D341Med (cell line): ENCODE measurements around the gene ITGB1BP1.

Experiments used
- DNase-seq: peaks from one replicate; pipeline ENCODE4 v3.0.0; 2012; ENCODE audit warnings: low spot score

ITGB1BP1 gene

DNA sequence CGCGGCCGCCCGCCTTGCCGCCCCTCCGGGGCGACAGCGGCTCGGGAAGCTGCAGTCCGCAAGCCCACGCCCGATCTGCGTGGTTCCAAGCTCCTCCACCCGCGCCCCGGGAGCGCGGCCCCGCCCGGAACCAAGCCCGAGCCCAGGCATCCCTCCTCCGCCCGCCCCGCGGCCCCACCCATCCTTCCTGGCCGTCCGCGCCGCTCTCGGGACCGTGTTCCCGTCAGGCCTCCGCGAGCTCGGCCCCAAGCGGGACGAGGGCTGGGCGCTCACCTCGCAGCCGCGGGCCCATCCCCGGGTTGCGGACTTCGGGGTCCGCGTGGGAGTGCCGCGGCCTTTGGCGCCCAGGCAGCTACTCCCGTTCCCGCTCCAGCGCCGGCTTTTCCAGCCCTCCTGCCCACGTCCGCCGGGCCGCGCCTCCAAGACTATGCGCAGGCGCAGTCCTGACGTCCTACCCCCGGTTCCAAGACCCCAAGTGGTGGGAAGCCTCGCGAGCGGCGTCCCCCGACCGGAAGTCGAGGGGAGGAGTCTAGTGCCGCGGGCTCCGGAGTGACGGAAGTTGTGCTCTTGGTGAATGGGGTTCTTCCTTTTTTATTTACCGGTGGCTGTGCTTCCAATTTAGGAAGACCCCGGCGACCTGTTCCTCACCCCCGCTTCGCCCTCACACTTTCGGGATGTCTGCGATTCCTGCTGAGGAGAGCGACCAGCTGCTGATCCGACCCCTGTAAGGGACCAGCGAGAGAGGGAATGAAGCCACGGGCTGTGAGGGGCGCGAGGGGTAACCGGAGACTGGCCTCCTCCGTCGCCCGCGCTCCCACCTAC is at the start of gene ITGB1BP1, which contains the start of gene CPSF3:
TSS of gene ITGB1BP1 (minus strand) at position 429 of the 822 bp plus-strand sequence. CDS start 4,831 bp downstream, outside the sequence.
TSS of gene CPSF3 (plus strand) at position 555 of the 822 bp plus-strand sequence. CDS start at position 675, 120 bp downstream.
- peak; percentile 99 for DNase-seq

DNA sequence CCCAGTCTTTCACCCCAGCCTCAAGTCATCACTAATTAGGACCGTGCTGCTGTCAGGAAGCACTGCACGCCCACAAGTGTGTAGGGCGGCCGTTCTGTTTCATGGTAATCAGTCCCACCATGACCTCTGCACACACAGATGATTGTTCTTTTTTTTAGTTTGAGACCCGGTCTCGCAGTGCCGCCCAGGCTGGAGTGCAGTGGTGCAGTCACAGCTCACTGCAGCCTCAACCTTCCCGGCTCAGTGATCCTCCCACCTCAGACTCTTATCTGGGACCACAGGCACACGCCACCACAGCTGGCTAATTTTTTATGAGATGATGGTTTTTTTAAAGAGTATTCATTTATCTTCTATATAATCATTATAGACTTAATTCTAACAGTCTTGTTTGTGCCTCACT is 49.2 kb upstream of the ITGB1BP1 start:
- no peak for DNase-seq

DNA sequence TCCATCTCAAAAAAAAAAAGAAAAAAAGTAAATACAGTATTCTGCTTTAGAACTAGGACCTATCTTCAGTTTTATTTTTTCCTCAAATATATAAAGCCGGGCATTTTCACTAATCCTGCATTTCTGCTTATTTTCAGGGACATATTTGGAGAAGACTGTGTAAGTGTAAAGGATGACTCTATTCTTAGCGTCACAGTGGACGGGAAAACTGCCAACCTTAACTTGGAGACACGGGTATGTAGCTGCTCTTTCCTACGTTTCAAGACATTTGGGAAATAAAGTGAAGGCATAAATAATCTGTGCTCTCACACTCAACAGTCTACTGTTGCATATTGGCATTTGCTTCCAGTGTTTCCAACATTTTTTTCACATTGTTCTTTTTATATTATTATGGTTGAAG is 47.9 kb upstream of the ITGB1BP1 start:
- no peak for DNase-seq

GRCh38 chr2:9467687-9468086 is 44.4 kb upstream of the ITGB1BP1 start:
- DNase-seq, result no peak

DNA sequence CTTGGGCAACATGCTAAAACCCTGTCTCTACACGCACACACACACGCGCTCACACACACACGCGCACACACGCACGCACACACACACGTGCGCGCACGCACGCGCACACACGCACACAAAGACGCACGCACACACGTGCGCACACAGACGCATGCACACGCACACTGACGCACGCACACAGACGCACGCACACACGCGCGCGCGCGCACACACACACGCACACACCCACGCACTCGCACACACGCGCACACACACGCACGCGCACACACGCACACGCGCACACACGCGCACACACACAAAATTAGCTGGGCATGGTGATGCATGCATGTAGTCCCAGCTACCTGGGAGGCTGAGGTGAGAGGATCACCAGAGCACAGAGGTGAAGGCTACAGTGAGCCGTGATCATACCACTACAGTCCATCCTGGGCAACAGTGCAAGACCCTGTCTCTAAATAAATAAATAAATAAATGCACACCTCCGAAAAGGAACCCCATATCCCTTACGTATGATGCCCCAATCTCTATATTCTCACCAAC is 42.9 kb upstream of the ITGB1BP1 start:
- DNase-seq, result no peak

- no peak for DNase-seq
Measured at GRCh38 chr2:9465170-9465569, 41.8 kb upstream of the ITGB1BP1 start.

DNA sequence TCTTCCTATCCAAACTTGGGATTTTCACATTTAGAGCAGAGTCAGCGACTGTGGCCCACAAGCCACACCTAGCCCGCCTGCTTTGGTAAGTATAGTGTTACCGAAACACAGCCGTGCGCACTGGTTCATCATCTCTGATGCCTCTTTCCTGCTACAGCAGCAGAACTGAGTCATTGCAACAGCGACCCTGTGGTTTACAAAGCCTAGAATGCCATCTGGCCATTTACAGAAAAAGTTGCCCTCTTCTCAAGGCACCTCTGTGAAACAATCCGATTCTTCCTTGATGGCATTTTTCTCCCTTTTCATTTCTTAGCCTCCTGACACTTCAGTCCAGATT is 40.3 kb upstream of the ITGB1BP1 start:
- DNase-seq, result no peak

GRCh38 chr2:9462886-9463697 is 39.8 kb upstream of the ITGB1BP1 start:
- no peak for DNase-seq

DNA sequence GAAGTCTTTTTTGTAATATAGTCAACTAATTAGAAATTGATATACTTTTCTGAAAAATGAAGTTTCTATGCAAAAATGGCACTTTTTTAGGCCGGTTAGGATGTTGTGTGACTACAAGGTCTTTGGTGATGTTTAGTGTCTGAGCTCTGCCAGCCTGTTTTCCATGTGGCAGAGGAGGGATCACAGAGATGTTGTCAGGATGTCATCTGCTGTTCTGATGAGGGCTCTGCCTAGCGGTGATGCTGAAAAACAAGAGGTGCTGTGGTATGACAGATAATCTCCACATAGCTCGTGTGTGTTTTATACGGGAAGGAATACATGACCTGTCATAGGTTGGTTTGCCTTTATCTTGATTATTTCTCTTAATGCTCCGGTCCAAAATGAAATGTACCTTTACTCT is 39.0 kb upstream of the ITGB1BP1 start:
- no peak for DNase-seq

GRCh38 chr2:9461079-9461478 is 37.8 kb upstream of the ITGB1BP1 start:
- DNase-seq, result no peak

GRCh38 chr2:9460441-9461017 is 37.2 kb upstream of the ITGB1BP1 start:
- DNase-seq, result no peak

- DNase-seq, result no peak
Measured at GRCh38 chr2:9451231-9451630, 27.9 kb upstream of the ITGB1BP1 start.

- DNase-seq, result no peak
Measured at GRCh38 chr2:9445089-9445488, 21.8 kb upstream of the ITGB1BP1 start.

- DNase-seq, result no peak
Measured at GRCh38 chr2:9443526-9443925, 20.2 kb upstream of the ITGB1BP1 start.

GRCh38 chr2:9441556-9441955 is 18.2 kb upstream of the ITGB1BP1 start:
- DNase-seq, result no peak

DNA sequence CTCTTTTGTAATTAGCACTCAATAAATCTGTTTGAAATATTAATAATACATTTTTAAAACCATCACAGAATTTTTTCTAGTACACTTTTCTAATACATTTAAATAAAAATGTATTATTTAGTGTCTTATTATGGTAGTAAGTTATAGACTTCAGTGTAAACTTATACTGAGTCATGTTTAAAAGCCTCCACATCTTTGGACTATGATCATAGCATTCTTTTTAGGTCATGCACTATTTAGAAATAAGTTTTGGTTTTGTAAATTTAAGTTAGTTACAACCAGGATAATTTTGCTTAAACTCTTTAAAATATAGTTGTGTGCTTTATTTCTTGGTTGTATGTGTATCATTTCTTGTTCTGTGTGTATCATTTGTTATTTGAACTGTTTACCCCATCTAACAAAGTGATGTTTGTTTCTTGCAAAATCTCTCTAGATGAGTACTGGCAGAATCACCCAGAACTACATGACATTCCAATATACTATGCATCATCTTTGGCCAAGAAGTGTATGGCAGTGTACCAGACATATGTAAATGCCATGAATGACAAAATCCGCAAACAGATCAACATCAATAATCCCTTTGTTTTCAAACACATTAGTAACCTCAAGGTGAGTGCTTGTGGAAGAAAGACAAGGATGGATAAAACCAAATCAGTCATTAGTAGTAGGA is 16.9 kb upstream of the ITGB1BP1 start:
- DNase-seq, result no peak

DNA sequence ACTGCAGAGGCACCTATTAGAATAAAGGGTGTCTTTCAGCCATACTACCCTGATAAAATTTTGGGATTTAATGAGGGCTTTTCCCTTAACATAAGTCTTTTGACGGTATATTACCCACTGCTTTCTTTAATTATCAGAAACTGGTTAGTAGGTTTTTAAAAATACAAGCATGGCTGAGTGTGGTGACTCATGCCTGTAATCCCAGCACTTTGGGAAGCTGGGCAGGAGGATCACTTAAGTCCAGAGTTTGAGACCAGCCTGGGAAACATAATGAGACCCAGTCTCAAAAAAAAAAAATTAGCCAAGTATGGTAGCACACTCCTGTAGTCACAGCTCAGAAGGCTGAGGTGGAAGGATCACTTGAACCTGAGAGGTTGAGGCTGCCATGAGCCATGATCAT is 16.2 kb upstream of the ITGB1BP1 start:
- no peak for DNase-seq

DNA sequence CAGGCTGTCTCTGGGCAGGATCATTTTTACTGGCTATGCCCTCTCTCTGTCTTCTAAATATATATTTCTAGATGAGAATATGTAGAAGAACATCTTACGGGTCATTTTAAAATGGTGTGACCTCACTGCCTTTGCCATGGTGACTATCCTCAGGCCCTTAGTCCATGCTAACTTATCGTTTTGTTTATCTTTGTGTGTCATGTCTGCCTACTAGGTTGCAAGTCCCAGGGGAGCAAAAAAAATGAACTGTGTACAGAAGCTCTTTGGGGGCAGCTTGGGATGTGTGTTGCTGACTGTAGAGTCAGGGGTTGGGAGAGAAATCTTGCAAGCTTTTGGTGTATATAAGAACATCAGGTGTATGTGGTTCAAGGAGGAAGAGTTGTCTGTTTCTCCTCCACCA is 11.2 kb upstream of the ITGB1BP1 start:
- no peak for DNase-seq

- no peak for DNase-seq
Measured at GRCh38 chr2:9430316-9431293, 7.3 kb upstream of the ITGB1BP1 start.

DNA sequence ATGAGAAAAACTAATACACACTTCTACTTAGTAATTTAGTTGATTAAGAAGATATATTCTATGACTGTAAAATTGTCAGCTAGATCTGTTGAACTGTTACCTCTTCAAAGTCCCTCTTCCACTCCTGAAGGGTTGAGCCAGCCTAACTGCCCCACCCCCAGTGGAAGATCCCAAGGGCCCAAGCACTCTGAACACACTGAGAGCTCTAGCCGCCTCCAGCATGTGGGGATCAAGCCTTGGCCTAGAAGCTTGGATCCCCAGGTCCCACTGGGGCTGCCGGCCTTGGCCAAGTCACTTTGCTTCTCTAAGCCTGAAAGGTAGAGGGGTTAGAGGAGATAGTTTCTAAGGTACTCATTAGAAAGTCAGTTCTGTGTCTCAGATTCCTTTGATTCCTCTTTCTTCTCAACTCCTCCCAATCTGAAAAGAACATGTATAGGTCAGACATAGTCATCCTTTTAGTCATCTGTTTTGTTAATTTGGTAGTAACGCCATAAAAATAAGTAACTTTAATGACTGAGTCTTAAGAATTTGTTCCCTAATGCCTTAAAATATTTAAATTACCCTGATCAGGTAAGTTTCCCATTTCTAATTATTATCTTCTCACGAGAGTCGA is 5.7 kb upstream of the ITGB1BP1 start:
- no peak for DNase-seq
